Measurements from ENCODE around the gene GDPGP1.
"Not testable (repeated sequence)": the region's sequence is repeated elsewhere in the genome, so short reads cannot be mapped to it uniquely, and the experiment has no call there.

Gene GDPGP1, protein sequence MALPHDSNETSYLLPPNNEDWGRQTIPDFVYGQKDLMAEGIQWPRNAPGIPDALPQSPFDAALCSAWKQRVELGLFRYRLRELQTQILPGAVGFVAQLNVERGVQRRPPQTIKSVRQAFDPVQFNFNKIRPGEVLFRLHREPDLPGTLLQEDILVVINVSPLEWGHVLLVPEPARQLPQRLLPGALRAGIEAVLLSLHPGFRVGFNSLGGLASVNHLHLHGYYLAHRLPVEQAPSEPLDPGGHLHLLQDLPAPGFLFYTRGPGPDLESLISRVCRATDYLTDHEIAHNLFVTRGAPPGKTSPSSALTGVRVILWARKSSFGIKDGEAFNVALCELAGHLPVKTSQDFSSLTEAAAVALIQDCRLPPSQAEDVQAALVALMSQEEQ

GRCh38 chr15:90234096-90234988, at the start of gene GDPGP1:
Gene GDPGP1, plus strand, starts transcription at chr15:90234209. Its CDS starts 6,700 bp downstream, at chr15:90240909.
- peak; percentile 15 for DNase-seq (ENCODE audit: low read depth)

GRCh38 chr15:90184786-90185704, 49.0 kb upstream of the GDPGP1 start:
- peak; percentile 57 for DNase-seq (ENCODE audit: low read depth)

DNA sequence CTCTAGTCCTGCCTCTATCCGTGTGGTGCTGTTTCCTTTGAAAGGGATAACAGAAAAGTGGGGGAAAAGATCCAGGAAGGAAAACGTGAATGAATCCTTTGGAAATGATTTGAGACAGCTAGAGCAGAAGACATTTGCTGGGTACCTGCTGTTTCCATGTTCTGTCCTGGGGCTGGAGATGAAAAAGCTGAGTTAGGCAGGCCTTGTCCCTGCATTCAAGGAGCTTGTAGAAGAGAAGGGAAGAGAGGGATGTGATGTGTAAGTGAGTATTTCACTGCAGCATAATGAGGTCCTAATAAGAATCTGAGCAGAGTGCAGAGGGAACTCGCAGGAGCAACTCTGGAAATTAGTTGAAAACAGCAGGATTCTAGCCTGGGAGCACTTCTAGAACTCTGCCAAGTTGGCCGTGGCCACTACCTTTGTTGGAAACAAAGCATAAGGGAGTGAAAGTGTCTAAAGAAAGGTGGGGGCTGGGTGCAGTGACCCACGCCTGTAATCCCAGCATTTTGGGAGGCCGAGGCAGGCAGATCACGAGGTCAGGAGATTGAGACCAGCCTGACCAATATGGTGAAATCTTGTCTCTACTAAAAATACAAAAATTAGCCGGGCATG, 46.6 kb upstream of the GDPGP1 start:
- DNase-seq (ENCODE audit: low read depth): no peak

- not testable (repeated sequence) for DNase-seq (ENCODE audit: low read depth)
These were observed 45.9 kb upstream of the GDPGP1 start for GRCh38 chr15:90188065-90188464.

GRCh38 chr15:90188914-90189748, 44.9 kb upstream of the GDPGP1 start:
- no peak for DNase-seq (ENCODE audit: low read depth)

- DNase-seq (ENCODE audit: low read depth): no peak
These were observed 44.1 kb upstream of the GDPGP1 start for GRCh38 chr15:90189781-90190467.

- no peak for DNase-seq (ENCODE audit: low read depth)
These were observed 43.2 kb upstream of the GDPGP1 start for GRCh38 chr15:90190606-90191343.

DNA sequence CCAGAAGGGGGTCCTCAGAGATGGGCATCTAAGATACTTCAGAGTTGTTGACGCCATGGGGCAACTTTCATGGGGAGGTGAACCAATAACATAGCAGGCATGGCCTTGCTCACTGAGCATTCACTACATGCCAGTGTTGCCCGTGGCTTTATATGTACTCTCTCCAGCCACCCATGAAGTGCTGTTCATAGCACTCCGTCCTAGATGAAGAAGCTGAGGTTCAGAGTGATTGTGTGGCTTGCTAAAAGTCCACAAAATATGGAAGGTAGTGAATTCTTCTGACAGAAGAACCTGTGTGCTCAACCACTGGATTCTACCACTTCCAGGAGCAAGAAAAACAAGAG, 42.7 kb upstream of the GDPGP1 start:
- no peak for DNase-seq (ENCODE audit: low read depth)

DNA sequence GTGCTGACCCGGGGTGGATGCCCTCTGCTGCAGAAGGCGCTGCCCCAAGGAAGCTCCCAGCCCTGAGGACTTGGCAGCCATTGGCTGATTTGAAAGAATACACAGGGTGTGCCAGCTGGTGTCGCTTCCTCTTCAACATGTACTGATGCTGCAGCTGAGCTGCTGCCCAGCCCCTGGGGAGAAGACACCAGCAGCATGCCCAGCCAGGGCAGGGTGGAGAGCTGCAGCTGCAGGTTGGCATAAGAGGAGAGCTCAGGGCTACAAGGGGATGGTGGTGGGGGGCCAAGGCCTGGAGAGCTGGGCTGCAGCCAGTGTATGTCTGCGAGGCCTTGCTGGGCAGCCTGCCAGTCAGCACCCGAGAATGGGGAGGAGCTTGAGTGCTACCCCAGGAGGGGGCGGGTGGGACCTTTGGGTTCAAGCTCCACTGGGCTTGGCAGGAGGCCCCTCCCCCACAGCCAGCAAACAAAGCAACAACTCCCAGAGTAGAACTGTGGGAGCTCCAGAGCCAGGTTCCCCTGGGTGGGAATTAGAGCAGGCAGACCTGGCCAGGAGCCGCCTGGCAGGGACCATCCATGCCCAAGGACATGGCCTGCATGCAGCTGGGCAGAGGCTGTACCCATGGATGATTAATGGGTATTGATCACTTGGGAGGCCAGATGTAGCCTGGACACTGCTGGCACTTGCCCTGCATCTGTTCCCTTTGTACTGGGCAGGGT, 42.1 kb upstream of the GDPGP1 start:
- DNase-seq (ENCODE audit: low read depth): peak; percentile 41

GRCh38 chr15:90192961-90193786, 40.8 kb upstream of the GDPGP1 start:
- no peak for DNase-seq (ENCODE audit: low read depth)

- DNase-seq (ENCODE audit: low read depth): no peak
These were observed 39.4 kb upstream of the GDPGP1 start for GRCh38 chr15:90194655-90195054.

DNA sequence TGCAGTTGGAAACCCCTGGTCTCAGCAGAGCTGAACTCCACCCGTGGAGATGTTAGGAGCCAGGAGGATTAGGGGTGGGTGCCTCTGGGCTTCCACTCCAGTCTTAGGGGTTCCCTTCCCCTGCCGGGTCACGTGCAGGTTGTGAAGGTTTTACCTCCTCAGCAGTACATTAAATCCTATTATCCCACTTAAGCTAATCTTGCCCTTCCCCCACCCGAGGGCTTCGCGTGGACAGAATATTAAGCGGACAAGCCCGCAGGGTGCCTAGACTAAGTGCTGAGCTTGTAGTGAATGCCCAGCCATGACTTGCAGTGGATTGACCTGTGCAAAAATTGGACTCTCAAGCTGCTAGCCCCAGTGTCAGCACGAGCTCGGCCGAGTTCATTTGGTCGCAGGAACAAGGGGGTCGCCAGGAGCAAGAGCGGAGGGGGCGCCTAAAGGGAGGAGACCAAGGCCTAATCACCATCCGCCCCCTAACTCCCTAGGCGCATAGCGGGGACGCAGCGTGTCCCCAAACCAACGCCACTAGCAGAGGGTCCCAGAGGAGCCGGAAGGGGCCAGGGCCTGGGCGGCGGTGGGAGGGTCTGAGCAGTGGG, 33.4 kb upstream of the GDPGP1 start:
- no peak for DNase-seq (ENCODE audit: low read depth)

DNA sequence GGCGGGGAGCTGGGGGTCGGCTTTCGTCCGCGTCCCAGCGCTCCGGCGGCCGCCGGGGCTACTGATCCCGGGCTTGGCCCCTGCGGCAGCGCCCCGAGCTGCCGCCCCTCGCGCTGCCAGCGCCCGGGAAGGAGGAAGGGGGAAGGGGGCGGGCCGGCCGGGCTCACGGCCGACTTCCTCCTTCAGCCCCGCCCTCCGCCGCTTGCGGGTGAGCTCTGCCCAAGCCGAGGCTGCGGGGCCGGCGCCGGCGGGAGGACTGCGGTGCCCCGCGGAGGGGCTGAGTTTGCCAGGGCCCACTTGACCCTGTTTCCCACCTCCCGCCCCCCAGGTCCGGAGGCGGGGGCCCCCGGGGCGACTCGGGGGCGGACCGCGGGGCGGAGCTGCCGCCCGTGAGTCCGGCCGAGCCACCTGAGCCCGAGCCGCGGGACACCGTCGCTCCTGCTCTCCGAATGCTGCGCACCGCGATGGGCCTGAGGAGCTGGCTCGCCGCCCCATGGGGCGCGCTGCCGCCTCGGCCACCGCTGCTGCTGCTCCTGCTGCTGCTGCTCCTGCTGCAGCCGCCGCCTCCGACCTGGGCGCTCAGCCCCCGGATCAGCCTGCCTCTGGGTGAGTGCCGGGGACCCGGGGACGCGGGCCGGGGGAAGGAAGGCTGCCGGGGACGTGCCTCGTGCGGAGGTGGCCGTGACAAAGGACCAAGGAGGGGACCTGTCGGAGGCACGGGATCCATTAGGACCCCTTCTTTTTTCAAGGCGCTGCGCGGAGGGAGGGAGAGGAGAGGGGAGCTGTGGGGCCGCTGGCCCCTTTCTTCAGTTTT, 32.7 kb upstream of the GDPGP1 start, which contains the start of gene SEMA4B:
Gene SEMA4B, plus strand, starts transcription at position 201 of the 814 bp plus-strand sequence. Its CDS starts 249 bp downstream, at position 450.
- peak; percentile 67 for DNase-seq (ENCODE audit: low read depth)

DNA sequence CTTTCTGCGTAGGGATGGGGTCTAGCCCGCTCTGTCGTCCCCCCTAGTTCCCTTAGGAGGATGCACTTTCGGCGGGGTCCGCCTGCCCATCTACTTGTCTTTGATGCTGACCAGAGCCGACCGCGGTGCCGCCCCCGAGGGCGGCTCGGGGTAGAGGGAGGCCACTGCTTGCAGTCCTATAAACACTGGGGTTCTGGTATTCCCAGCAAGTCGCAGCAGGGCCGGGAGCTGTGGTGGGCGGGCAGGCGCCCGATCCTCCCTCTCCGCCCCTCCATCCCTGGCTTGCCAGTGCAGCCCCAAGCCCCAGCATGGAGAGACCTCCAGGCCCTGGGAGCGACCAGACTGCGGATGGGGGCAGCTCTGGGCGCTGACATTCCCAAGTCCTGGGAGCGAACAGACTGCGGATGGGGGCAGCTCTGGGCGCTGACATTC, 32.0 kb upstream of the GDPGP1 start:
- peak; percentile 13 for DNase-seq (ENCODE audit: low read depth)

DNA sequence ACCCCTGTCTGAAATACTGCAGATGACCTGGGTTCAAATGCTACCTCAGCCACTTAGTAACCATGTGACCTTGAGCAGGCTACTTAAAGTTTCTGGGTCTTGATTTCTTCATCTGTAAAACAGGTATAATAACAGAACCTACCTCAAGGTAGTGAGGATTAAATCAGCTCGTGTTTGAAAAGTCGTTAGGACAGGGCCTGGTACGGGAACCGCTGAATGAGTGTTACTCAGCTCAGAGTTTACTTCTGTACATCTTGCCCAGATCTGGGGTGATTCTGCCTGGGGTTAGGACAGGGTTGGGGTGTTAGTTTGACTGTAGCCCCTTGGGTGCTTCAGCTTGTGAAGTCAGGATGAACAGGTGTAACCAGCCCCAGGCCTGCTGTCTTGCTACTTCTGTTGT, 31.1 kb upstream of the GDPGP1 start:
- no peak for DNase-seq (ENCODE audit: low read depth)

DNA sequence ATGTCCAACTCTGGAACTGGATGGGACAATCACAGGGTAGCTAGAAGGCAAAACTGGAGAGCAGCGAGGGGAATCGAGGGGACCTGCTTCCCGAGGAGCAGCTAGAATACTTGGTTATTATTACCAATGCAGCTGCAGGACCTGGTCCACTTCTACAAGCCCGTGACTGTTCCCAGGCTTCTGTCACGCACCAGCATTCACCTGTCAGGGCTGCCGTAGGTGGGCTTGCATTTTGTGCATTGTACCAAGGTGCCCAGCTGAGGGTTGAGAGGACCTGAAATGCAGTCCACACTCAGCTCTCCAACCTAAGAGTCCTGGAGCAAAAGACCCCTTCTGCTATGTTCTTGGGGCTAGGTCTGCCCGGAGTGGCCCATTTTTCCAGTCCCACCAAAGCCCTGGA, 30.5 kb upstream of the GDPGP1 start:
- no peak for DNase-seq (ENCODE audit: low read depth)

All from EH (cell line).